Prostate gland (tissue), 2 donors: ENCODE measurements around the gene GABBR2.

Experiments used
- POLR2AphosphoS5 ChIP-seq: sonication (generic); formaldehyde crosslinking; IDR thresholded peaks from one replicate; pipeline ENCODE4 v1.6.1; 2017; ENCODE audit warnings: antibody characterized with exemption
- TF ChIP-seq, protein P1 (sequence below), 4 experiments: fragments of 200-600 bp in 2 of 4; fragments of 450-650 bp in 2 of 4; sonication (generic) in 2 of 4; IDR thresholded peaks; 1 replicate in 3 of 4; 2 replicates in 1 of 4; pipeline ENCODE4 v1.5.1; 2016 to 2019; ENCODE audit warnings: antibody characterized with exemption in 4 of 4, mild to moderate bottlenecking in 2 of 4, moderate library complexity in 2 of 4

- TF ChIP-seq, protein P1, sequence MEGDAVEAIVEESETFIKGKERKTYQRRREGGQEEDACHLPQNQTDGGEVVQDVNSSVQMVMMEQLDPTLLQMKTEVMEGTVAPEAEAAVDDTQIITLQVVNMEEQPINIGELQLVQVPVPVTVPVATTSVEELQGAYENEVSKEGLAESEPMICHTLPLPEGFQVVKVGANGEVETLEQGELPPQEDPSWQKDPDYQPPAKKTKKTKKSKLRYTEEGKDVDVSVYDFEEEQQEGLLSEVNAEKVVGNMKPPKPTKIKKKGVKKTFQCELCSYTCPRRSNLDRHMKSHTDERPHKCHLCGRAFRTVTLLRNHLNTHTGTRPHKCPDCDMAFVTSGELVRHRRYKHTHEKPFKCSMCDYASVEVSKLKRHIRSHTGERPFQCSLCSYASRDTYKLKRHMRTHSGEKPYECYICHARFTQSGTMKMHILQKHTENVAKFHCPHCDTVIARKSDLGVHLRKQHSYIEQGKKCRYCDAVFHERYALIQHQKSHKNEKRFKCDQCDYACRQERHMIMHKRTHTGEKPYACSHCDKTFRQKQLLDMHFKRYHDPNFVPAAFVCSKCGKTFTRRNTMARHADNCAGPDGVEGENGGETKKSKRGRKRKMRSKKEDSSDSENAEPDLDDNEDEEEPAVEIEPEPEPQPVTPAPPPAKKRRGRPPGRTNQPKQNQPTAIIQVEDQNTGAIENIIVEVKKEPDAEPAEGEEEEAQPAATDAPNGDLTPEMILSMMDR (IDR thresholded peaks at IDR 0.05): no peak
- TF ChIP-seq POLR2AphosphoS5: no peak
These were observed 346.0 kb downstream of the GABBR2 start for GRCh38 chr9:98362624-98363252.
